Mucosa of rectum (tissue), 2 donors: Measurements from ENCODE around the gene SMURF1.
"Not testable (repeated sequence)": the region's sequence is repeated elsewhere in the genome, so short reads cannot be mapped to it uniquely, and the experiment has no call there.

Source experiments
- H3K27ac ChIP-seq, 2 donors: one replicate each; pipeline ENCODE4 v1.7.0; 2013; ENCODE audit warnings: inconsistent platforms in 2 of 2, low read depth in 2 of 2, low read length in 2 of 2
- H3K27me3 ChIP-seq, 2 donors: one replicate each; pipeline ENCODE4 v1.7.0; 2013; ENCODE audit warnings: low read length in 2 of 2; ENCODE audit not compliant: control insufficient read depth in 2 of 2, insufficient read depth in 2 of 2
- H3K36me3 ChIP-seq, 2 donors: one replicate each; pipeline ENCODE4 v1.7.0; 2013; ENCODE audit warnings: low read length in 2 of 2; ENCODE audit not compliant: control insufficient read depth in 2 of 2, insufficient read depth in 2 of 2
- H3K4me1 ChIP-seq, 2 donors: one replicate each; pipeline ENCODE4 v1.7.0; 2013; ENCODE audit warnings: low read length in 2 of 2, mild to moderate bottlenecking in 1 of 2; ENCODE audit not compliant: control insufficient read depth in 2 of 2, insufficient read depth in 2 of 2
- H3K4me3 ChIP-seq, 2 donors: one replicate each; pipeline ENCODE4 v1.7.0; 2013; ENCODE audit warnings: low read length in 2 of 2
- H3K9ac ChIP-seq, 2 donors: one replicate each; pipeline ENCODE4 v1.7.0; 2013; ENCODE audit warnings: low read length in 2 of 2, low read depth in 1 of 2, mild to moderate bottlenecking in 1 of 2
- H3K9me3 ChIP-seq, 2 donors: one replicate each; pipeline ENCODE4 v1.7.0; 2013; ENCODE audit warnings: low read length in 2 of 2; ENCODE audit not compliant: control insufficient read depth in 2 of 2
- donor health status: healthy.
- donor health status: Normal muscosa, but diverticular disease.

The SMURF1 gene

DNA sequence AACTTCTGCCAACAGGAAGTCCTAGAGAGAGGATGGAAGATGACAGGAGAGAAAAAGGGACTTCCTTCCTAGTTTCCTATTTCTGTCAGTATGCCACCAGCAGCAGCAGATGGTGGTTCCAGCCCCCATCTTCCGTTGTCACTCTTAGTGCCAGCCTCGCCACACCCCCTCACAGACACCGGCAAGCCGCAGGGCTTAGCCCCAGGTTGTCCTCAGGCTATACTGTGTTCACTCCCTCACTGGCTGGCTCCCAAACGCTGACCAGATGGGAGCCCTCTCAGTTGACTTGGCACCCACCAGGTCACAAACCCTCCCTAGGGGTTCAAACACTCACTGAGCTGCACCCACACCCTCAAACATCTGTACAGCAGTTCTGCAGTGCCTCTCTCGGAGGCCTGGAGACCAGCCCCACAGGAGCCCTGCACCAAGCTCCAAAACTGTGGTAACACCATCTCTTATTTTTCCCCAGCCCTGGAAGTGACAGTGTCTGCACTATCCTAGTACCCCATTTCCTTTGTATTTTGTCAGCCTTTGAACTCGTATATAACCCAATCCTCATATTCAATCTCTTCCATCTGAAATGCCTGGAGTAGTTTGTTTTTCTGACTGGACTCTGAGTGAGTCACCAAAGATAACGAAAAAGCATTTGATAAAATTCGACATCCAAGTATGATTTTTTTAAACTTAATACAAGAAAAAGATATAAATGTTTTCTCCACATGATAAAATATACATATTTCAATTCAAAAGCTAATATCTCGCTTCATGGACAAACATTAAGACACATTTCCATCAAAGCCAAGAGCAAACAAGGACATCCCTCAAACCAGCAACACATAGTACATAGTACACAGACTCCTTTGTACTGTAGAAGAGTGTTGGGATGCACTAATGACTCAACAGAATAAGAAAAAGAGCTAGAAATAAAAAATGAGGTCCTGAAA is 34.5 kb downstream of the SMURF1 start:
- Histone ChIP-seq H3K27me3 (no peaks in the 10 kb centered on the region), H3K9ac (no peak overlapping the region), H3K9me3 (no peaks in the 10 kb centered on the region), H3K4me1 (peaks cover 12 to 16% of the 10 kb centered on the region in 2 donors), H3K4me3 (no peak overlapping the region), H3K36me3 (no peaks in the 10 kb centered on the region), H3K27ac (peak overlapping the region; percentile 10 to 15)

DNA sequence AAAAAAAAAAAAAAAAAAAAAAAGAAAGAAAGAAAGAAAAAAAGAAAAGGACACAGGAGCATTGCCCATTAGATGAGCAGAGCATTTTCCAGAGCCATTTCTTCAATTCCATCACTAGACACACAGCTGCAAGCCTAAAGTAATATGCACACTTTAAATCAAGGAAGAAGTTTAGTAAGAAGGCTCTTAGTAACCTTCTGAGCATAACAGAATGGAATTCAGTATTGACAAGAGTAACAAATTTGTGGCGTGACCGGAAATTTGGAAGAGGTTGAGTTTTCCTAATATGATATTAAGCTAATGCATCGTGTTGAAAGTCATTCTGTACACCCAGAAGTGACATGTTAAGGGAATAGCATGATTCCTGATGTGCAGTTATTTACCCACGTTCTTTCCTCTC is 35.3 kb downstream of the SMURF1 start:
- H3K36me3 ChIP-seq = no peaks in the 10 kb centered on the region
- H3K9ac ChIP-seq = no peak overlapping the region
- H3K27ac ChIP-seq = no peak overlapping the region
- no peak overlapping the region for H3K4me3 ChIP-seq
- peaks cover 12 to 16% of the 10 kb centered on the region in 2 donors for H3K4me1 ChIP-seq
- no peaks in the 10 kb centered on the region for H3K27me3 ChIP-seq
- no peaks in the 10 kb centered on the region for H3K9me3 ChIP-seq

DNA sequence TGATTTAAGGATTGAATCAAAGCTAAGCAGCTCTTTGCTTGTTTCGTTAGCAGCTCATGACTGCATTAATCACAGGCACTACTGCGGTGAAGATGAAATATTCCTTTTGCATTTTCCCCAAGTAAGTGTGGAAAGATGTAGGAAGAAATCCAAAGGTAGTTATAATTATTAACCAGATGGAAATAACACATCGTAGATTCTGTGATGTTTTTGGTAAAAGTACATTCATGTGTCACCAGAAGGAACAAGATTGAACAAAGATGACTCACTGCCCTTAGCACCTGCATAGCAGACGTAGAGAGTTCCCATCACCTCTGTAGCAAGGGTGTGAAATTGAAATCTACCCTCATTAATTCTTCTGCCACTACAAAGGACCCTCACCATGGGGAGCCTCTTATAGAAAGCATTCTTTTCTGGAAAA is 37.1 kb downstream of the SMURF1 start:
- Histone ChIP-seq H3K36me3 (no peaks in the 10 kb centered on the region), H3K9ac (no peak overlapping the region), H3K9me3 (no peaks in the 10 kb centered on the region), H3K4me3 (no peak overlapping the region), H3K27ac (no peak overlapping the region), H3K27me3 (no peaks in the 10 kb centered on the region), H3K4me1 (peaks cover 6 to 15% of the 10 kb centered on the region in 2 donors)

DNA sequence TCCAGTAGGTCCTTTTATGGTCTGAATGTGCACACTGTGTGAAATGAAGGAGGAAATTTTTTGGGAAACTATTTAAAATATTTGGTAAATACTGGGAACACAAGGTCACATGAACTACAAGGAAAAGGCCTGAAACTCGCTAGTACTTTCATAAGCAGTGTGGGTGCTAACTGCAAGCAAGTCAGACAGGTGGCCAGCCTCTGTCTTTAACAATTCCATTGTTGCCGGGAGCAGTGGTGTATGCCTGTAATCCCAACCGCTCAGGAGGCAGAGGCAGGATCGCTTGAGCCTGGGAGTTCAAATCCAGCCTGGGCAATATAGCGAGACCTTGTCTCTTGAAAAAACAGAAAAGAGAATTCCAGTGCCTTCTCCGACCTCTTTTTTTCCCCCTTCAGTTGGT is 37.5 kb downstream of the SMURF1 start:
- Histone ChIP-seq H3K27me3 (no peaks in the 10 kb centered on the region), H3K4me1 (peaks cover 2 to 11% of the 10 kb centered on the region in 2 donors), H3K36me3 (no peaks in the 10 kb centered on the region), H3K27ac (no peak overlapping the region), H3K4me3 (no peak overlapping the region), H3K9me3 (no peaks in the 10 kb centered on the region), H3K9ac (no peak overlapping the region)

DNA sequence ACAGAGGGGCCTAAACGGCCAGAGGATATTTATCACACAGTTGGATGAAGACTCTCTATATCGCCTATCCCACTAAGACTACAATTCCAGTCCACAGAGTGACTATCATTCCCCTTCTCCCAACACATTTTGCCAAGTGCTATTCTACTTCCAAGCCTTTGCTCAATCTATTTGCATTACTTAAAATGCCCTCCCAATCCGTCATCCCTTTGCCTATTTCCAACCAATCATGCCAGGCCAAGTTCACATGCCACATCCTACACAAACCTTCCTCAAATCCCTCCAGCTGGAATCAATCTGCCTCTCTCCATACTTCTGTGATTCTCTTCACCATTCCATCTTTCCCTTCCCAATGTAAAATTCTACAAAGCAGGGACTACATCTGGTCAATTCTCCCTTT is 38.2 kb downstream of the SMURF1 start:
- Histone ChIP-seq H3K27ac (no peak overlapping the region), H3K27me3 (no peaks in the 10 kb centered on the region), H3K4me3 (no peak overlapping the region), H3K9me3 (no peaks in the 10 kb centered on the region), H3K9ac (no peak overlapping the region), H3K4me1 (peaks cover 2 to 11% of the 10 kb centered on the region in 2 donors), H3K36me3 (no peaks in the 10 kb centered on the region)

DNA sequence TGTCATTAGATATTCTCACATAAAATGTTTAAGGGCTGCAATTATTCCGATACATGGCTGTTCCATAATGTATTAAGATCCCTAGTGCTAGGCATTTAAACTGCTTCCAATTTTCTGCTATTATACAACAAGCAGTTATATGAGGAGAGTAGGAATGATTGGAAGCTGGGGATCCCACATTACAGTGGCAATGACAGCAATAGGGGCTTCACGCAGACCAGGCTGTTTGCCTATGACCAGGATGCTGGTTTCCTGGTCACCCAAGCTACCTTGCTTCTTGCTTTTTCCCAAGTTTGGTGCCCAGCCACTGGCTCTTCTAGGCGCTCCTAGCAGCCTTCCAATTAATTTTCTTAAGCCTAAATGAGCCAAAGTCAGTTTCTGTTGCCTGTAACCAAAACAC is 39.3 kb downstream of the SMURF1 start:
- Histone ChIP-seq H3K9me3 (no peaks in the 10 kb centered on the region), H3K4me1 (peaks cover 3 to 12% of the 10 kb centered on the region in 2 donors), H3K27ac (no peak overlapping the region), H3K9ac (no peak overlapping the region), H3K4me3 (no peak overlapping the region), H3K27me3 (no peaks in the 10 kb centered on the region), H3K36me3 (no peaks in the 10 kb centered on the region)

DNA sequence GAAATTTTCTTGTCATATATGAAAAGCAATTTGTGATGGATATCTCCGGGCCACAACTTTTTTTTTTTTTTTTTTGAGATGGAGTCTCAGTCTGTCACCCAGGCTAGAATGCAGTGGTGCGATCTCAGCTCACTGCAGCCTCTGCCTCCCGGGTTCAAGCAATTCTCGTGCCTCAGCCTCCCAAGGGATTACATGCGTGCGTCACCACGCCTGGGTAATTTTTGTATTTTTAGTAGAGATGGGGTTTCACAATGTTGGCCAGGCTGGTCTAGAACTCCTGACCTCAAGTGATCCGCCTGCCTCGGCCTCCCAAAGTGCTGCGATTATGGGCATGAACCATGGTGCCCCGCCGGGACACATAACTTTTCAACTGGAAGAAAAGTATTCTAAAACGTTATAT is 40.1 kb downstream of the SMURF1 start:
- H3K27ac ChIP-seq = not testable (repeated sequence)

DNA sequence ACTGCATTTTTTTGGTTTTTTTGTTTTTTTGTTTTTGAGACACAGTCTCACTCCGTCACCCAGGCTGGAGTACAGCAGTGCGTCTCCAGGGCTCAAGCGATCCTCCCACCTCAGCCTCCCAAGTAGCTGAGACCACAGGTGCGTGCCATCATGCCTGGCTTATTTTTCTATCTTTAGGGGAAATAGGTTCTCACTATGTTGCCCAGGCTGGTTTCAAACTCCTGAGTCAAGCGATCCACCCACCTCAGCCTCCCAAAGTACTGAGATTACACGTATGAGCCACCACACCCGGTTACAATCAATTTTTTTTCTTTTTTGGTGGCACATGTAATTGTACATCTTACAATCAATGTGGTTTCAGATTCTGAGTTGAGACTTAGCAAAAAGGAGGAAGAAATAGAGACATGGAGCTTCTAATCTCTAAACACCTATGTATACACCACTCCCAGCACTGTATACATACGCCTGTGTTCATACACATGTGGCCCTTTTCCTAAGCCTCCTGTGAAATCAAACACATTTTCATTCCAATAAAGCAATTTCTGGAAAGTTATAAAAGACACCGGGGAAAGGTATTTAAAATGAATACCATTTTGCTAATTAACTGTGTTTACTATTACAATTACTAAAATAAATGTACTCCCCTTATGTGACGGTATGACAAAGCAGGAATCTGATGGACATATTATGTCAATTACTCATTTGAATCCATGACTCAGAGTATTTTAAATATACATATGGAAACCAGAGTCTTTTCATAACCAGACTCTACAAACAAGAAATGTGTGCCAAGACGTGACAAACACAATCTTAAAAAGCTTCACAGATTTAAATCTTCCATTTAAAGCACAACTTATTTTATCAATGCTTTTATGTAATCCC is 40.9 kb downstream of the SMURF1 start:
- Histone ChIP-seq H3K9me3 (no peaks in the 10 kb centered on the region), H3K9ac (no peak overlapping the region), H3K4me1 (peaks cover 5 to 14% of the 10 kb centered on the region in 2 donors), H3K36me3 (no peaks in the 10 kb centered on the region), H3K27ac (no peak overlapping the region), H3K4me3 (no peak overlapping the region), H3K27me3 (no peaks in the 10 kb centered on the region)

More for the DNA sequence above, 40.1 kb downstream of the SMURF1 start:
- H3K4me3 ChIP-seq, H3K36me3 ChIP-seq, H3K9ac ChIP-seq, H3K9me3 ChIP-seq, H3K27me3 ChIP-seq: not testable (repeated sequence)
- H3K4me1 ChIP-seq = peaks cover 5 to 11% of the 10 kb centered on the region in 2 donors

DNA sequence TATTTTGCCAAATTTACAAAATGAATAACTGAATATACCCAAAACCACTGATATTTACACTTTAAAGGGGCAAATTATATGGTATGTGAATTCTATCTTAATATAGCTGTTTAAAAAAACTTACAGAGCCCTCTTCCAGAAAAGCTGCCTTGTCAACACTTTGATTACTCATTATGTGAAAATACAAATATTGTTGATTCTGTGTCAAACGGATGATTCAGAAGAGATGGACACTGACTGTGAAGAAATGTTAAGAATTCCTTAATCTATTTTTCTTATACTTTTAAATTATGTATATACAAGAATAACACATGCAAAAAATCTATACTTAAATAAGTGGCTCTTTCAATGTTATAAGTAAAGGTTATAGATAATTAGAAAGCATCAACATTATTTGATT is 41.5 kb downstream of the SMURF1 start:
- Histone ChIP-seq H3K9me3 (no peaks in the 10 kb centered on the region), H3K27me3 (no peaks in the 10 kb centered on the region), H3K9ac (no peak overlapping the region), H3K4me1 (peaks cover 5 to 14% of the 10 kb centered on the region in 2 donors), H3K36me3 (no peaks in the 10 kb centered on the region), H3K27ac (no peak overlapping the region), H3K4me3 (no peak overlapping the region)

DNA sequence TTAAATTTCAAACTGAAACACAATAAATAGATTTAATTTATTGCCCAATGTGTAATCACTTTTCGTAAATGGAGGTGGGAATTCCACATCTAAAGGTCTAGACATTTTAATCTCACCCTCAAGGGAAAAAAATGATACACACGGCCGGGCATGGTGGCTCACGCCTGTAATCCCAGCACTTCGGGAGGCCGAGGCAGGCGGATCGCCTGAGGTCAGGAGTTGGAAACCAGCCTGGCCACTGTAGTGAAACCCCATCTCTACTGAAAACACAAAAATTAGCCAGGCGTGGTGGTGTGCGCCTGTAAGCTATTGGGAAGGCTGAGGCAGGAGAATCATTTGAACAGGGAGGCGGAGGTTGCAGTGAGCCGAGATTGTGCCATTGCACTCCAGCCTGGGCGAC is 42.4 kb downstream of the SMURF1 start:
- not testable (repeated sequence) for H3K9ac ChIP-seq, H3K36me3 ChIP-seq, H3K4me3 ChIP-seq, H3K27me3 ChIP-seq, H3K27ac ChIP-seq, H3K9me3 ChIP-seq
- H3K4me1 ChIP-seq = peaks cover 5 to 14% of the 10 kb centered on the region in 2 donors
